GM04503 (cell line): ENCODE data around the gene TMEM139.
"Not testable (repeated sequence)": the region's sequence is repeated elsewhere in the genome, so short reads cannot be mapped to it uniquely, and the experiment has no call there.

Experiments
- DNase-seq: peaks from one replicate; pipeline ENCODE4 v3.0.0-alpha.2; 2012; ENCODE audit warnings: low read depth

The TMEM139 gene

GRCh38 chr7:143288836-143289235 is 4.1 kb downstream of the TMEM139 start:
- DNase-seq = no peak

DNA sequence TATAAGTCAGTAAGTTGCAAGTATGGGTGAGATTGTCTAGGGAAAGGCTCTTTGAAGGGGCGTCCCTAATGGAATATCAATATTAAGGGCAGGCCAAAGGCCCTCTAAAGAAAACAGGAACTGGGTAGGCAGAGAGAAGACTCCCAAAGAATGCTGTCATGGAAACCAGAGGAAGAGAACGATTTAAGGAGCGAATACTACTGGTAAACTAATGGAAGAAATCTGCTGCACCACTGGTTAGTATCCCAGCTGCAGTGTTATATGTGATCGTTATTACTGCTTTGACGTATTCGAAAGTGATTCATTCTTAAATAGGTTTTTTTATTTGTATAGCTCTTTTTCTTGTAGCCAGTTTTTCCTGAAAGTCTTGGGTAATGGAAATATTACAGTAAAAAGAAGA is 4.7 kb downstream of the TMEM139 start:
- no peak for DNase-seq

DNA sequence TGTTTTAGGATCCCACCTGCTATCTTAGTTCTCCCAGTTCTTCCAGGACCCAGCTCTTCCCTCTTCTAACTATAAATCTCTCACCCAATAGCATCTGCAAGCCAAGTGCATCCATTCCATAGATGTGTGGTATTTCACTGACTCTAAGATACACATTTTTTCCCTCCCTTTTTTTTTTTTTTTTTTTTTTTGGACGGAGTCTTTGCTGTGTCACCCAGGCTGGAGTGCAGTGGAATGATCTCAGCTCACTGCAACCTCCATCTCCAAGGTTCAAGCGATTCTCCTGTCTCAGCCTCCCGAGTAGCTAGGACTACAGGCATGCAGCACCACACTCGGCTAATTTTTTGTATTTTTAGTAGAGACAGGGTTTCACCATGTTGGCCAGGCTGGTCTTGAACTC is 5.1 kb downstream of the TMEM139 start:
- DNase-seq = not testable (repeated sequence)

GRCh38 chr7:143290293-143290692 is 5.5 kb downstream of the TMEM139 start:
- DNase-seq = no peak

DNA sequence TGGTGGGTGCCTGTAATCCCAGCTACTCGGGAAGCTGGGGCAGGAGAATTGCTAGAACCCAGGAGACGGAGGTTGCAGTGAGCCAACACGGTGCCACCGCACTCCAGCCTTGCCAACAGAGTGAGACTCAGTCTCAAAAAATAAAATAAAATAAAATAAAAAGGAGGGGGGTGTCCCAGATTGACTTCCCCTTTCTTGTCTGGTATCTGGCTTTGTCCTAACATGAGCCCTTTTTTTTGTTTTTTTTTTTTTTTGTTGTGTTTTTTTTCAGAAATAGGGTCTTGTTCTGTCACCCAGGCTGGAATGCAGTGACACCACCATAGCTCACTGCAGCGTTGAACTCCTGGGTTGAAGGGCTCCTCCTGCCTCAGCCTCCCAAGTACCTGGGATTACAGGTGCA is 8.1 kb downstream of the TMEM139 start:
- no peak for DNase-seq

DNA sequence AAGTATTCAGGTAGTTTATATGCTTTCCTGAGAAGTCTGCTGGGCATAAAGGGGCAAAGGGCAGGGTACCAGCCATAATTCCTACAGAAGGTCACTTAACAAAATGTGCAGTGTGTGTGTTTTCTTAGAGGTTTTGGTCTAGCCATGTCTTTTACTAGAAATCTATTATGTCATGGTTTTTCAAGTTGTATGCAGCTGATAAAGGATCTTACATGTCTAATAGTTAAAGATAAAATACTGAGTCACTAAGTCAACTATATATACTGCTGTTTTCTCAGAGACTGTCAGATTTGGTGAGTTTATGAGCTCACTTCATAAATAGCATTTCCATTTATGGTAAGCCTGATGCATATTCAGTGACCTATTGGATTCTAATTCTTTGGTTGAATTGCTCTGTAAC is 11.1 kb downstream of the TMEM139 start:
- no peak for DNase-seq

- DNase-seq = no peak
These were observed 11.9 kb downstream of the TMEM139 start for GRCh38 chr7:143296686-143297085.

GRCh38 chr7:143299346-143299745 is 14.6 kb downstream of the TMEM139 start:
- no peak for DNase-seq

DNA sequence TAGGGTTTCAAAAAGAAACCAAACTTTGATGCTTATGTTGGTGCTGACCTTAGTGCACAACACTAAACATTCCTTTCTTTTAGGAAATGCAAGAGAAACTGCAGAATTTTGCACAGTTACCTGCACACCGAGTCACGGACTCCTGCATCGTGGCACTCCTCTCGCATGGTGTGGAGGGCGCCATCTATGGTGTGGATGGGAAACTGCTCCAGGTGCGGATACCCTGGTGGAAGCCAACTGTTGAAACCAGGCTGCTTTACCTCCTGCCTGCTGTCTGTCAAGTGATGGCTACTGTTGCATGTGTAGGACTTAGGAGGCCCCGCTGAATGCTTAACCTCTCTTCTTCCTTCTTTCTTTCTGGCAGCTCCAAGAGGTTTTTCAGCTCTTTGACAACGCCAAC is 15.1 kb downstream of the TMEM139 start:
- DNase-seq = no peak

- no peak for DNase-seq
These were observed 16.5 kb downstream of the TMEM139 start for GRCh38 chr7:143300959-143301935.

DNA sequence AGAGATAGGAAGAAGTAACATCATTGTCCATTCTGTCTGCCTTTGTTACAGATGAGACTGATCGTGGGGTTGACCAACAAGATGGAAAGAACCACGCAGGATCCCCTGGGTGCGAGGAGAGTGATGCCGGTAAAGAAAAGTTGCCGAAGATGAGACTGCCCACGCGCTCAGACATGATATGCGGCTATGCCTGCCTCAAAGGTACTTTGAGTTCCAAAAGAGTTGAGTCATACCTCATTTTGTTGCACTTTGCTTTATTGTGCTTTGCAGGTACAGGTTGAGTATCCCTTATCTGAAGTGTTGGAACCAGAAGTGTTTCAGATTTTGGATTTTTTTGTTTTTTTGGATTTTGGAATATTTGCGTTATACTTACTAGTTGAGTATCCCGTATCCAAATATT is 19.0 kb downstream of the TMEM139 start:
- DNase-seq = no peak

DNA sequence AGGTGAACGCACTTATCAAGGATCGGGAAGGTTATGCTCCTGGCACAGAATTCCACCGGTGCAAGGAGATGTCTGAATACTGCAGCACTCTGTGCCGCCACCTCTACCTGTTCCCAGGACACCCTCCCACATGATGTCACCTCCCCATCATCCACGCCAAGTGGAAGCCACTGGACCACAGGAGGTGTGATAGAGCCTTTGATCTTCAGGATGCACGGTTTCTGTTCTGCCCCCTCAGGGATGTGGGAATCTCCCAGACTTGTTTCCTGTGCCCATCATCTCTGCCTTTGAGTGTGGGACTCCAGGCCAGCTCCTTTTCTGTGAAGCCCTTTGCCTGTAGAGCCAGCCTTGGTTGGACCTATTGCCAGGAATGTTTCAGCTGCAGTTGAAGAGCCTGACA is 20.2 kb downstream of the TMEM139 start:
- no peak for DNase-seq

- no peak for DNase-seq
These were observed 20.8 kb downstream of the TMEM139 start for GRCh38 chr7:143305423-143306070.

GRCh38 chr7:143308632-143309031 is 23.9 kb downstream of the TMEM139 start:
- no peak for DNase-seq

- DNase-seq = no peak
These were observed 29.4 kb downstream of the TMEM139 start for GRCh38 chr7:143314127-143314526.

- DNase-seq = no peak
These were observed 31.0 kb downstream of the TMEM139 start, which contains the start of gene CLCN1 for GRCh38 chr7:143315776-143316175. CLCN1 (plus strand) TSS chr7:143316111; CDS start chr7:143316213, 102 bp downstream.

GRCh38 chr7:143316492-143316891 is 31.7 kb downstream of the TMEM139 start:
- DNase-seq = no peak

DNA sequence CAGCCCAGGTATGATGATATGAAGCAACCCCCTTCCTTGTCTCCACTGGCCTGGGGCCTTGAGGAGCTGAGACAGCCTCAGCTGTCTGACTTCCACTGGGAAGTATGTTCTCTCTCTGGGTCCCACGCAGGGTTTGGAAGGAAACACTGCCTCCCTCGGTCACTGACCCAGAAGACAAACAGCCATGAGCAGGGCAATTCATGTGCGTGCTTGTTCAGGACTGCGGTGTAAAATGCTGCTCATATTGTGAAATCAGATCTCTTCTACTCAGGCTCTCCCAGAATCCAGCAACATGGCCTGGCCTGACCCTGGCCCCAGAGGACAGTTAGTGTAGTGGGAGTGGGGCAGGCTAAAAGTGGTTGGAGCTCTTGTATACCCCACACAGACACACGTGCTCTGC is 33.9 kb downstream of the TMEM139 start:
- peak; percentile 17 for DNase-seq

DNA sequence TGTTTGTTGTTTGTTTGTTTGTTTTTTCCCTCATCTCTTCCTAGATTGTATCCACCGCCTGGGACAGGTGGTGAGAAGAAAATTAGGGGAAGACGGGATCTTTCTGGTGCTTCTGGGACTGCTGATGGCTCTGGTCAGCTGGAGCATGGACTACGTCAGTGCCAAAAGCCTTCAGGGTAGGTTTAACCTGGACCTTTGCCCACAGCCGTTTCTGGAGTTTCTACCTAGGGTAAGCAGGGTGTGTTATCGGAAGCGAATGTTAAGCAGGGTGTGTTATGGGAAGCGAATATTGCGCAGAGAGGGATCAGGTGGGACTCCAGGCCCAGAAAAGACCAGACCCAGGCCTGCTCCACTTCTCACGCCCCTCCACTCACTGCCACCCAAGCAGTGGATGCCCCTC is 35.9 kb downstream of the TMEM139 start:
- DNase-seq = no peak

GRCh38 chr7:143321242-143321641 is 36.5 kb downstream of the TMEM139 start:
- DNase-seq = no peak

DNA sequence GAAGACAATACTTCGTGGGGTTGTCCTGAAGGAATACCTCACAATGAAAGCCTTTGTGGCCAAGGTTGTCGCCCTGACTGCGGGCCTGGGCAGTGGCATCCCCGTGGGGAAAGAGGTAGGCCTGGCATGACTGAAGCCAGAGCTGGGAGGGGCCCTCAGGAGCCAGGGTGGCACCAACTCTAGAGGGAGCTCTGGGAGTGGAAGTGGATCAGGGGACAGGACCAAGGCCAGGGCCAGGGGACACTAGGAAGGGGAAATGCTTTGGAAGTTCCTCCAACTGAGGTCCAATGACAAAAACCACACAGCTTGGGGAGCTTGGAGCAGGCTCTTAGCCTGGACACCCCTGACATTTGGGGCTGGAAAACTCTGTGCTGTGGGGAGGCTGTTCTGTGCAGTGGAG is 37.0 kb downstream of the TMEM139 start:
- DNase-seq = no peak

- no peak for DNase-seq
These were observed 38.2 kb downstream of the TMEM139 start for GRCh38 chr7:143322760-143323633.
